ENCODE results near the gene LMBRD1.
"Not testable (repeated sequence)": the region's sequence is repeated elsewhere in the genome, so short reads cannot be mapped to it uniquely, and the experiment has no call there.

The LMBRD1 gene

DNA sequence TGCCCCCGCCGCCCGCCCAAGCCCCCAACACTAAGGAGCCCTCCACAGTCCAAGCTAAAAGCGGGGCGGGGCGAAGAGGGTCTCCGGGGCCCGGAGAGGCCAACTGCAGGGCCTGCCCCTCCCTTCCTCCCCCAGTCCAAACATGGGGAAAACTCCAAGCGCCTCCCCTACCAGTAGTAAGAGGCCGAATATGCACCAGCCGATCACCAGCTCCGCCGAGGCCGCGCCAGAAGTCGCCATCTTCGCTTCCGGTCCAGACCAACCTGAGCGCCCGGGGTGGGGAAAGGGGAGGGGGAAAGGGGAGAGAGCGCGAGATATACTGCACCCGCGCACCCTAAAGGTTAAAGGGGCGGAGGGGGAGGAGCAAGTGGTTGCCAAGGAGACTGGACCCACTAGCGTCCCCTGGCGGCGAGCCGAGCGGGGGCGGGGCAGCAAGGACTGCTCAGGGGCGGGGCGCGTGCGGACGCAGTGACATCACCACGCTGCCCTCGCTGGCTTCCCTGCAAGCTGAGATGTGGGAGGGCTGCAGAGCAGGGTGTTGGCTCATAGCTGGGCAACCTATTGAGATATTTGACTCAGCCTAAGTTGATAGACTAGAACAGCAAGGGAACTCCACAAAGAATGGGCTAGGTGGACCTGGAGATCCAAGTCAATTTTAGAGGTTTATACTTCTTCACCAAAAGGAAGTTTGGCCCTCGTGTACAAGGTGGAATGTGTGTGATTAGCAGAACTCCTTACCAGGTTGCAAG is at the start of gene LMBRD1:
TSS of gene LMBRD1 (minus strand) at position 369 of the 749 bp plus-strand sequence. CDS start at position 240, 129 bp downstream.
- peak; percentile 93 for DNase-seq

DNA sequence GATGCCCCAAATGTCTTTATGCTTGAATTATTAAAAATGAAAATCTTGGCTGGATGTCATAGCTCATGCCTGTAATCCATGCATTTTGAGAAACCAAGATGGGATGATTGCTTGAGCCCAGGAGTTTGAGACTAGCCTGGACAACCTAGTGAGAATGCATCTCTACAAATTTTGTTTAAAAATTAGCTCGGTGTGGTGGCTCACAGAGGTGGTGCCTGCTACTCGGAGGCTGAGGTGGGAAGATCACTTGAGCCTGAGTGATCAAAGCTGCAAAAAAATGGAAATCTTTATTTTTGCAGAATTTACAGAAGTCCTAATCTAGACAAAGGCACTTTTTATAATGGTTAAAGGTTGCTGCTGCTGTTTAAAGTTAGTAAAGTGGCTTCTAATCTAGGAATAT is 49.5 kb upstream of the LMBRD1 start:
- no peak for DNase-seq

DNA sequence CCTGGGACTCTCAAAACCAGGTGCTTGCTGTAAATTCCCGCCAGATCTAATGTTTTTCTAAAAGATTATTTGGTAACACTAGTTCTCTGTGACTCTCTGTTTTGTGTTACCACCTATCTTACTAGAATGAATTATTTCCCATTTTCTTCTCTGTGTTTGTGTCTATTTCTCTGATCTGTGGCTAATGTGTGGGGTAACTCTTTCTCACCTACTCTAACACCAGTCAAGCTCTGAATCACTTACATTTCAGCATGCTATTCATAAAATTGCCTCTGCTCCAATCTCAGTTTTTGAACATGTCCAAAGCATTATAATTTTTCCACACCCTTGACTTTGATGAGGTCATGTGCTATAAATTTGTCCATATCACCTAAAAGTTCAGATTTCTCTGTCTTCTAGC is 46.4 kb upstream of the LMBRD1 start:
- DNase-seq: no peak

DNA sequence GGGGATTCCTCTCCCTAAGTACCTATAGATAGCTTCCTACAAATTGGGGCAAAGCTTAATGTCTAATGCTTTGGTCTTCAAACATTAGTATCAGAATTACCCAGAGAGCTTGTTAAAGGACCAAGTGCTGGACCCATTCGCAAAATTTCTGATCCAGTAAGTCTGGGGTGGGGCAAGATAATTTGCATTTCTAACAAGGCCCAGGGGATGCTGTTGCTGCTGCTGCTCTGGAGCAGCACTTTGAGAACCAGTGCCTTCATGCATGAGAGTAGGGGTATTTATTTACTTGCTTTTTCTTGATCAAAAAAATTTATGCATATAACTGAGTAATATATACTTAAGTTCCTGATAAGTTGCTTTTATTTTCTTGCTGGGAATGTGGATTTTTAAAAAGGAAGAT is 45.1 kb upstream of the LMBRD1 start:
- no peak for DNase-seq

DNA sequence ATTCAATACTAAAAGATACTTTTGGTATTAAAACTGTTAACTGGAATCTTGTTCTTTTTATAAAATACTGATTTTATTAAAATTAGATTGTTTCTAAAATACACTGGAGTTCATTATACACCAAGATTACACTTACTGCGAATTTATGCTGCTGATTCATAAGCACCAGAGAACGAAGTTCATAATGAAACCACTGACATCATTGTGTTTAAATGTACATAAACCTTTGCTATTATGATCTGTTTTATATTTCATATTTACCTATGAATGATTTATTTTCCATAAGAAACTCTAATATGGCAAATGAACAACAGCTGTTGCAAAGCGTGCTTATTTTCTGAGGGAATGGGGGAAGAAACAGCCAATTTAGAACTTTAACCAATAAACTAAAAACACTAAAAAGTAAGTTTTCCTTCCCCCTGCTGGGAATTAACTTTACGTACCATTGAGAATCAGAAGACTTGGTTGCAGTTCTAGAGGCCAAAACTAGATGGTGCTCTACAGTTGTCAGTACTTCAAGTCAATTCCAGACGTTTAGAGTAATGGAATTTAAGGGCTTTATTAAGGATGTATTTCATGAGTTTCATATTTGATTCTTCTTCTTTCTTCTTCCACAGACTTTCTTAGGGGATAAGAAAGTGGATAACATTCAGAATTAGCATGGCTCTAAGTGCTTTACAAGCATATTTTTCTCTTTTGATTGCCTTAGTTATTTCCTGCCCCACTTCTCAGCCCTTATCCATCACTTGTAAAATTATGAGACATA is 38.8 kb upstream of the LMBRD1 start:
- peak; percentile 67 for DNase-seq

DNA sequence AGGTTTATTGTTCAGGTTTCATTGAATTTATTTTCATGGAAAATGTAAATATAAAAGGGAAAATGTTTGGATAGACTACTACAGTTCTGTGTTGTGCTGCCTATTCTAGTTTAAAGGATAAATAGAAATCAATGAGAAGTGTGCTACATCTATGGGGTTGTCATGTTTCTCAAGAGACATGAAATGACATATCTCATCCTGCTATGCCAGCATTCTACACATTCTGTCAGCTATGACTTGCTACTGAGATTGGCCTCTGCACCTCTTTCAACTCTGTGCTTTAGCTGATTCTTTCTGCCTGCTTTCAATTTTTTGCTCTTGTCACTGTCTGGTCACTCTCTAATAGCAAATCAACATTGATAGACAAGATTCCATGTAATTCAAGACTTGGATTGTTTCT is 35.7 kb upstream of the LMBRD1 start:
- DNase-seq: no peak

DNA sequence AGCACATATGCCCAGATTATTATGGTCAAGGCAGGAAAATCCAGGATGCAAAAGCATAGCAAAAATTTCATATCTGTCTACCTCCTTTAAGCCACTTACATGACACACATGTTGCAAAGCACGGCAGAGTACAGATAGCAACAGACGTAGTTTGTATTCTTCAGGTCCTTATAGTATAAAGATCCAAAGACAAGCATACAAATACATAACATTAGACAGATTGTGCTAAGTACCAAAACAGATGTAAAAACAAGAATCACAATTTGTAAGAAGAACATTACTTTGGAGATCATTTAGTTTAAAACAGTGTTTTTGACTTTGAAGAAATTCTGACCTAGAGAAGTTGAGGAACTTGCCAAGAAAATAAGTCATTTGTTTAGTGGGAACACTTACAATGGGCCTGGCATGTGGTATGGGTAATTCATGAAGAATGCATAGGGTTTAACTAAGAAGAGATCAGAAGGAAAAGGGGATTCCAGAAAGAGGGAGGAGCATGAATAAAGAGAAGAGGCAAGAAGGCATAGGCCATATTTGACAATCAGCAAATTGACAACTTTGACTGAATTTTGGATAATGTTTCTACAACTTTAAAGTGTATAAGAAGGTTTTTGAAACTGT is 30.6 kb upstream of the LMBRD1 start:
- peak; percentile 64 for DNase-seq

DNA sequence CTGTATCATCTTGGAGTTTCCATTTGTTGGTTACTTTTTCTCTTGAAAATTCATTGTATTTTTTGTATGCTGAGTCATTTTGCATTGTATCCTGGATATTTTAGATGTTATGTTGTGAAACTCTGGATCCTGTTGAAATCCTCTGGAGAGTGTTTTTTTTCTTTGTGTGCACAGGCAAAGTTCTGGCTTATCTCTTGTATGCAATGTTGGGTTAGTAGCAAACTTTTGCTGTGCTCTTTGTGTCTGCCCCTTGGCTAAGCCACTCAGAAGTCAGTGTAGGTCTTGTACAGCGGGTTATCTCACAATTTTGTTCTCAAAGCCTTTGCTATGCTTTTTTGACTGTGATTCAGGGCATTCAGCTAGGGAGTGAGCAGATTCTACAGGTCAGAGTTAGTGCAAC is 29.1 kb upstream of the LMBRD1 start:
- peak; percentile 23 for DNase-seq

DNA sequence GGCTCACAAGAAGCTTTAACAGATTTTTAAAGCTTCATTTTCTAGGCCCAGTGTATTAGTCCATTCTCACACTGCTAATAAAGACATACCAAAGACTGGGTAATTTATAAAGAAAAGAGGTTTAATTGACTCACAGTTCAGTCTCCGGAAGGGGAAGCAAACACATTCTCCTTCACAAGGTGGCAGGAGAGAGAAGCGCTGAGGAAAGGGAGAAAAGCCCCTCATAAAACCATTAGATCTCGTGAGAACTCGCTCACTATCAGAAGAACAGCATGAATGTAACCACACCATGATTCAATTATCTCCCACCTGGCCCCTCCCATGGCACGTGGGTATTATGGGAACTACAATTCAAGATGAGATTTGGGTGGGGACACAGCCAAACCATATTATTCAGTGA is 27.5 kb upstream of the LMBRD1 start:
- DNase-seq: not testable (repeated sequence)

DNA sequence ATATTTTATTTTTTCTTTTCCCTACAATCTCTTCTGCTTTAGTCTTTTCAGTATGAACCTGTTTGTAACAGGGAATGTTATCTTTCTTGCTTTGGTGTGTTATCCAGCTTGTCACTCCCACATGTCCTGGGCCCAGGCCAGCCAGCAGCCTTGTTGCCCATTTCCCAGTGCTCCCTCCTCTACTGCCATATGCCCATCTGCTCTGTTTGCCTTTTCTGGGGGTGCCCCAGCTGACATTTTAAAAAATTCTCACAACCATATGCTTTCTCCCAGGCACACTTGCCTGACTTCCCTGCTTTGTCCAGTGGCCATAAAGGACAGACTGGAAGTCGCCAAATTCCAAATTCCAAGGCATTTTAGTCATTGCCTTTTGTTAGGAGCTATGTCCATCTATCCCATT is 23.6 kb upstream of the LMBRD1 start:
- DNase-seq: no peak

DNA sequence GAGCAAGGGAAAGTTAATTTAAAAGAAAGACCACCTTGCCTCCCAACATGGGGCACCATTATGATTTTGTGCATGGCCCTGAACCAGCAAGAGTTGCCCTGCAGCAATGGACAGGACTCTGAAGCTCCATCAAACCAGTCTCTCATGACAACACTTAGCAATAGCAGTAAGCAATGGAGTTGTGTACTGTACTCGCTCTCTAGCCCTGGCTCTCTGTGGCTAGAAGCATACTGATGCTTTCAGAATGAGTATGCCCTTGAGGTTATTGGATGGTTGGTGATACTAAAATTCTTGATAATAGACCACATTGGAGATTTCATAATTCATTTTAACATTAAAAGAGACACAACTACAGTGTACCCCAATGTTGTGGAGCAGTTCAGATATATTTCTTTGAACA is 23.2 kb upstream of the LMBRD1 start:
- no peak for DNase-seq

DNA sequence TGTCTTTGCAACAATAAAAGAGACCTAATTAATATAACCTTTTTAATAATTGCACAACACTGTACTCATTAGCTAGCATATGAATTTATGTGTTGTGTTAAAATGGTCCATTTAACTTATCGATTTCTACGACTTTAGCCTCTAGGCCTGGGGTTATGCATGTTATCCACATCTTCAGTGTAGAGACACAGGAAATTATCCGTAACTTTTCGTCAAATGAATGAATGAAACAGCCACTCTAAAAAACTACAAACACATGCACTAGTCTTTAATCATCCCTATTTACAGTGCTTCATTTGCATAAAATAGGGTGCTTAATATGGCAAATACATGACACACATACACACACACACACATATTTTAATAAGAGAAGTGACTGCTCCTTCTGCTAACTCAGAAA is 22.3 kb upstream of the LMBRD1 start:
- no peak for DNase-seq

DNA sequence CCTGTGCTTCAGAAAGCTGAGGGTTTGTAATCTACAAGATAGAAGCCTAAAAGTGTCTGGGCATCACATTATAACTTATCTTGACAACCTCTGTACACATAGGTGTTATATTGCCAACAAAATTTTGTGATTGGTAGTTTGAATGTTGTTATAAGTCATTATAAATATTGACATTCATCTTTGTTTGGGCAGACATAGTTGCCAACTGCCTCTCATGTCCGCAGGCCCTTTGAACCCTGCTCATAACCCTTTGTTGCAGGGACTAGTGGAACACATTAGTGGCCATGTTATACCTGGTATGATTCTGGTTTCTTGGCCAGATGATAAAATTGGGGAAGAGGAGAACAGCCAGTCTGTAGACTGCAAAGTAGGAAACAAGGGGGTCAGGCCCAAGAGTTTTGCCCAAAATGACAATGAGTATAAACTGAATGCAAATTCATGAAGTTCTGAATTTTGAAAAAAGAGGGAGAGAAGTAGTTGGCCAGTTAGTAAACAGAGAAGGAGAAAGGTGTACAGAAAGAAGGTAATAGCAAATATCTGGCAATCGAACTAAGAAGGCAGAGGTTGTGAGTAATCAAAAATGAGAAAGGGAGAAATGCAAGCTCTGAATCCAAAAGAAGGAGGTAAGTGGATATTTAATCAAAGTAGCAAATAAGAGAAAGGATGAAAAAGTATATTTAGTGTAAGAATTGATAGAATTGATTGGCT is 21.6 kb upstream of the LMBRD1 start:
- DNase-seq: no peak

DNA sequence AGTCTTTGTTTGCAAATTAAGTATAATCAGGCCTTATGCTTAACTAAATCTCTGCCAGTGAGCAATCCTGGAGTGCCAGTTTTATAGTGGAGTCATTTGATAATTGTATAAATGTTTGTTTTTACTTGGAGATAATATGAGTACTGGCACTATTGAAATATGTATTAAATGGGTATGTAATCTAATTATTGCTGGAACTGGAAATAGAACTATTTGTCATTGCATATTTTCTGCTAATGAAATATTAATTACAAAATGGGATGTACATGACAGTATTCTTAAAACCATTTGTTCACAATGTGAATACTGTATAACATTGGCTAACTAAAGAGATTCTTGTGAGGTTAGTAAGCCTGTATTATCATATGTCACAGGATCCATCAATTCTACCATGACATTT is 20.5 kb upstream of the LMBRD1 start:
- DNase-seq: no peak

DNA sequence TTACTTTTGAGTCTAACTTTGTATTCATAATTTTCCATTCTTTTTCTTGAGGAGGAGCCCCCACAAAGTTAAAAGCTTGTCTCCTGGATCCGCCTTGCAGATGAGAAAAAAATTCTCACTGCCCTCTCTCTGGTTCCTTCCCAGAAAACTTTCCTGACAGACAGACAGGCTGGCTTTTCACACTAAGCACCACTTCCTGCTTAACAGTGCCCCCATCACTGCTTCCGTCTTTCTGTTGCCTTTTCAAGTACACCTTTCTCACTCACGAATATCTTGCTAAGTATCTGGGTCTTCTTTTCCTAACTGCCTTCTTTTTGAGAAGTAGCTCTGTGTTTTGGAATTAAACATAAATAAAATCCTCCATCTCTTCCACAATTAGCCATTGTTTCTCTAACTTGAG is 19.8 kb upstream of the LMBRD1 start:
- DNase-seq: no peak

DNA sequence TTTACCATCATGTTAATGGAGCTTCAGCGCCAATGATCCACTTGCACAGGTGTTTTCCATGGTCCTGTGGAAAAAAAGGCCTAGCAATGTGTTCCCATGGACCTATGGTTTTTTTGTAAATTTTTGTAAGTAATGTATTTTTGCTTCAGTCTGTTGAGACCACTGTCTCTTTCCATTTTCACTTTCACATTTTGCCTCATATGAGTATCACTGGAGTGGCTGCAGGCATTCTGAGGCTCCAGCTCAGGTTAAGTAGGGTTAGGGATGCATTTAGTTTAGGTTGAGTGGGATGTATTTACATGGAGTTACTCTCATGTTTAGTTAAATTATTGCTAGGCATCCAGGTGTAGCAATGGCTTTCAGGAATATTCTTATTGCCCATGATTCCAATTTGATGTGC is 19.2 kb upstream of the LMBRD1 start:
- no peak for DNase-seq

DNA sequence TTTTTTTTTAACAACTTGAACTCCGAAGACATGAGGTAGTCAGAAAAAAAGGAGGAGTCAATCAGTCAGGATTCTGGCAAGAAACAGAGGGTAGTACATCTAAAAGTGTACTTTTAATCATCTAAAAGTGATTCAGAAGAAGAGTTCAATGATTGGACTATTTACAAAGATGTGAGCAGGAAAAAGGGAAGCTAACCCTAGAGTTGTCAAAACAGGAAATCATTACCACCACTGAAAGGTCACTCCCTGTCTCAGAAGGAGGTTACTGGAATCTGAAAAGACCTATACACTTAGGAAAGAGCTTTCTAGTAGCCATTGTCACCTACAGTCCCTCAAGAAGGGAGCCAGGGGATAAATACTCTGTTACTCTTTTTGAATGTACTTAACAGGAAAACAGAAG is 16.7 kb upstream of the LMBRD1 start:
- no peak for DNase-seq

DNA sequence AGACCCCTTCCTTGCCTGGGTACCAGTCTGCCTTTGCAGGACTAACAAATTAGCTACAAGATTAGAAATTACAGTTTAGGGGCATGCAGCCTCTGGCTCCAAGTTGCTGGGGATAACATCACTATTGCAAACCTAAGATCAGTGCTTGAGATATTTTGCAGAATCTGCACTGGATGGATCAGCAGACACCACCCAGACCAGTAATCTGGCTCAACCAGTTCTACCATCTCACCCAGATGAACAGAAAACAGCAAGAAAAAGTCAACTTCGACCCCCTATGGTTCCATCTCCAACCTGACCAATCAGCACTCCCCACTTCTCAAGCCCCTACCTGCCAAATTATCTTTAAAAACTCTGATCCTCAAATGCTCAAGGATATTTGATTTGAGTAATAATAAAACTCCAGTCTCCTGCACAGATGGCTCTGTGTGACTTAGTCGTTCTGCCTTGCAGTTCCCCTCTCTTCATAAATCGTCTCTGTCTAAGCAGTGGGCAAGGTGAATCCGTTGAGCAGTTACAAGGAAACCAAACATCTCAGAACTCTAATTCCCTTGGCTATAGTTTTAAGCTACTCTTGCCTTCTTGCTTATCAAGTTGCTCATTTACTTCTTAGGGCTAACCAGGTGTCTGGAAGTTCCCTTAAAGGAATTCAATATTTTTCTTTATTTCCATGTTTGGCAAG is 16.1 kb upstream of the LMBRD1 start:
- DNase-seq: no peak

DNA sequence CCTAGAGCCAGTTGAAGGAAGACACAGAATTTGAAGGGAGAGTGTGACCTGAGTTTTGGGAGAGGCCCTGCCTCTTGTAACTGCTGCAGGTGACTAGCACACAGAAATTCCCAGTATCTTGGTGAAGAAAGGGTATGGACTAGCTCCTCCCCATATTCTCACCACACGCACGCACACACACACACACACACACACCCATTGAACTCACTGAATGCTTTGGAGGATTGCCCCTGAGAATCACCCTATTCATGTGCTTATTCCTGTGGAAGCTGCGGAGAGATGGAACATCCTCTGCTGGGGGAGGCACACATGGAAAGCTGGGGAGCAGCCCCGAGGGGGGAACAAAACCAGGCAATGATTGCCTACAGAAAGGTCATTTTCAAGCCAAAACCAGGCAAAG is 6.2 kb upstream of the LMBRD1 start:
- DNase-seq: no peak

DNA sequence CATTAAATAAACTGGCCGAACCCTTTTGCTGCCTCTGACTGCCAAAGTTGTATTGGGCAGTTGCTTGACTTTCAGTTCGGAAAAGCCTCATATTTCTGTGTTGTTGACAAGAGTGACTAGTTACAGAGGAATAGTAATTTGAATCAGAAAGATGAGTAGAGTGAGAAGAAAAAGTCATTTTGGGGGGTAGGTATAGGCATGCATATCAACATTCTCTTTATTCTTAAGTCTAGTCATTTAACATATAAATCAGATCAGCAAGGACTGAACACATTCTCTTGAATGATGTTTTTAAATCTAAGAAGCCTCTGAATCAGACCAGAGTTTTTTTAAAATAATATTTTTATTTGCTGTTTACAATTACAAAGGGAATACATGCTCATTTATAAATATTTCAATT is 4.9 kb upstream of the LMBRD1 start:
- no peak for DNase-seq

DNA sequence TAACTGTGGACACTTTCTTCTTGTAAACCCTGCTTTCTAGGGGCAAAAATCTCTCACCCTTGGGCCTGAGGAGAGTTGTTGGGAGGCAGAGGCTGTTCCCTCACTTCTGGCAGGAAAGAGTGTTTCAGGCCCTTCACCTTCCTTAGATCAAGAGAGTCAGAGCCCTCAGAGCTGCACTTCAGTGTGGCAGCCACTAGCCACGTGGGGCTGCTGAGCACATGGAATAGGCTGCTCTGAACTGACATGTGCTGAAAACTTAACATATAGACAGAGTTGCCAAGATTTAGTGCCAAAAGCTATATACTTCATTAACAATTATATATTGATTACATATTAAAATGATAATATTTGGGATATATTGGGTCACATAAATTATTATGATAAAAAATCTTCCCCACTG is 4.4 kb upstream of the LMBRD1 start:
- DNase-seq: no peak

DNA sequence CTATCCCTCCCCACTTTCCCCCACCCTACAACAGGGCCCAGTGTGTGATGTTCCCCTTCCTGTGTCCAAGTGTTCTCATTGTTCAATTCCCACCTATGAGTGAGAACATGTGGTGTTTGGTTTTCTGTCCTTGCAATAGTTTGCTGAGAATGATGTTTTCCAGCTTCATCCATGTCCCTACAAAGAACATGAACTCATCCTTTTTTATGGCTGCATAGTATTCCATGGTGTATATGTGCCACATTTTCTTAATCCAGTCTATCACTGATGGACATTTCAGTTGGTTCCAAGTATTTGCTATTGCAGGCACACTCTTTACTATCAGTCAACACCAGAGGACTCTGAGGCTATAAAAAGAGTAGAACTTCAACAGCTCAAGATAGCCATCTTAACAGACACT is 2.0 kb upstream of the LMBRD1 start:
- DNase-seq: not testable (repeated sequence)

DNA sequence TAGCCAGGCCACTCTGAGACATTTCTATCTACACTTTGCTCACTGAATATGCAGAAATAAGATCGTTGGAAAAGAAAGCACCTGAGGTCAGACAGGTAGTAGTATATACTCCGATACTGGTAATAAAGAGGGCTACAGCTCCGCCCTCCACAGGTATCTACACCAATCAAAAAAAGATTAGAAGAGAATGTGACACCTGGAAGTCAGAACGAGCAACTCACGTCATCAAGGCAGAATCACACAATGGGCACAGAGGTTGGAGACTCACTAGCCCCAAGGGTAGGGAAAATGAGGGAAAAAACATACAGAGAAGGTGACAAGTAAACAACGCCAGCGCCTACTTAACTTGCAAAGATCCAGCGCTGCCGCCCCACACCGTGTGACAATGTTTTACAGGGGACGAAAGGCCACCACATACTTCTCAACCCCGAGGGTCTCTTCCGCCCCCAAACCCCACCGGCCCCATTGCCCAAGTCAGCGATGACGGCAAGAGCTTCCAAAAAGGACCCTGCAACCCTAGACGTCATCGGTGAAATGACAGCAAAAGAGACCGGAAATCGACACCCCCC is 653 bp downstream of the LMBRD1 start:
- peak; percentile 15 for DNase-seq

All from fibroblast of skin of right biceps (primary cell).